LoVo (cell line): ENCODE data around the gene UEVLD.

Experiments
- DNase-seq: peaks from one replicate; pipeline ENCODE4 v3.0.0-alpha.2; 2016; ENCODE audit warnings: low spot score

The UEVLD gene

DNA sequence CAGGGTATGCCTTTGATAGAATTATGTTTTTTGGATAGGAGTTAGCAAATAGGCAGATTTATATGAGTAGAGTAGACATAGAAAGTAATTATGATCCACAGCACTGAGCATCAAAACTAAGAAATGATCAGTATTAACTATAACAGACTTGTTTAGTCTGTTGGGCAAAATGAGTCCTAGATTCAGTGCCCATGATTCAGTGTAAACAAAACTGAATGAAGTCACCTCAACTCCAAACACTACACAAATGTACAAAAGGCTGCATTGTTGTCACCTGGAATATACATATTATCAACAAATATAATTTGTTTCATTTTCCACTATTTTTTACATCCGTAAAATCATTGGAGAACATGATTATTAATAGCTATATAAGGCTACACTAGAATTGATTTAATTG is 6.7 kb downstream of the UEVLD start:
- DNase-seq, result no peak

DNA sequence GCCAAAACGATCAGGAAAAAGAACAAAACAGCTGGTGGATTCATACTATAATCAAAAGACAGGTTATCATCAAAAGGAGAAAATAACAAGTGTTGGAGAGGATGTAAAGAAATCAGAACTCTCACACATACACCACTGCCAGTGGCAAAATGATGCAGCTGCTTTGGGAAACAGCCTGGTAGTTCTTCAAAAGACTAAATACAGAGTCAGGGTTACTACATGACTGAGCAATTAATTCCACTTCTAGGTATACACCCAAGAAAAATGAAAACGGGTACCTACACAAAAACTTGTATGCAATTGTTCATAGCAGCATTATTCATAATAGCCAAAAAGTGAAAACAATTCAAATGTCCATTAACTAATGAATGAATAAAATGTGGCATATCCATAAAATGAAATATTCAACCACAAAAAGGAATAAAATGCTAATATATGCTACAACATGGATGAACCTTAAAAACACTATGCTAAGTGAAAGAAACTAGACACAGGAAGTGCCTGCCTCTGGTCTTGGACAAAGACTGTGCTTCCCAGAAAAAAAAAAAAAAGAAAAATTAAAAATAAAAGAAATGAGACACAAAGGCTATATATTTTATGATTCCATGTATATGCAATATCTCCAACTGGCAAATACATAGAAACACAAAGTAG is 8.3 kb downstream of the UEVLD start:
- no peak for DNase-seq

DNA sequence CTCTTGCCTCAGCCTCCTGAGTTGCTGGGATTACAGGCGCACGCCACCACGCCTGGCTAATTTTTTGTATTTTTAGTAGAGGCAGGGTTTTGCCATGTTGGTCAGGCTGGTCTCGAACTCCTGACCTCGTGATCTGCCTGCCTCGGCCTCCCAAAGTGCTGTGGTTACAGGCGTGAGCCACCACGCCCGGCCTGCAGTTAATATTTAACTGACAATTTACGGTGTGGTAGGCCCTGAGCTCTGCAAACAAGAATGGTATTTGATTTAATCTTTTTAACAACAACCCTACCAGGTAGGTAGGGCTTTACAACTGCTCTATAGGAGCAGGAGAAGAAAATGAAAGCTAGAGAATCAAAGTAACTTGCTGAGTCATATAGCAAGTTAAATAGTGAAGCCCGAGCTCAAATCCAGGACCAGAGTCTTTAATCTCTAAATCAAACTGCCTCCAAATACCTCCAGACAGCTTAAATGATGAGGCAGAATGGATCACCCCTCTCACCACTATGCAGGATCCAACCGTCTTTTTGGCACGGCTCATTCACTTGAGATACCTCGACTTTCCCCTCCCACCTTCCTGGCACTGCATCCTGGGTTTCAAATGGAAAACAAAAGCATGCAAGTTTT is 9.4 kb downstream of the UEVLD start:
- DNase-seq, result peak; percentile 85

DNA sequence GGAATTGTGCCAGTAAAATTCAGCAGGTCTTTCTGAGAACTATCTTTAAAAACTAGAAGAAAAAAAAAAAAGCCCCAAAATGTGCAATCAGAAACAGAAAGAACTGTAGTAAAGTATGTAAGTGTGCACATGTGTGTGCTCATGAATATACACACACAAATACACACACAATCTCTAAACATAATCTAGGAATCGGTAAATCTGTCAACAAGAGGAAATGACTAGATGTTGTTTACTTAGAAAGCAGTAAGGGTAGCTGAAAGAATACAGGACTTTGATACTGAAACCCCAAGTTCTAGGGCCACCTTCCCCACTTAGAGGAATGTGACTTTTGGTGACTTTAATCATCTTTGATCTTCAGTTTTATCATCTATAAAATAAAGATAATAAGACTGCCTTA is 13.2 kb downstream of the UEVLD start:
- DNase-seq, result no peak

DNA sequence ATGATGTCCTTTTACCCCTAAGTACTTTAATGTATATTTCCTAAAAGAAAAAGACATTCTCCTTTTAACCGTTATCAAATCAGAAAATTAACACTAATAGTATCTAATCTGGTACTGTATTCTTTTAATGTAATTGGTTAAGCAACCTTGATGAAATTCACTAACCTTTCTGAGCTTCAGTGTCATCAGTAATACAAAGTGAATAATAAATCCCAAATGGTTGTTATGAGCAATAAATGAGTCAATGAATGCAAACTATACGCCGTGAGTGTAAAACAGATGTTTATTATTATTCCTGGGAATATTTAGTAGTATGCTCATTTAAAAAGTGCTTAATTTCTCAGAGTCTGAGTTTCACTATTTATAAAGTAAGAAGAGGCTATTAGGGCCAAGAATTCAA is 21.5 kb downstream of the UEVLD start:
- no peak for DNase-seq

DNA sequence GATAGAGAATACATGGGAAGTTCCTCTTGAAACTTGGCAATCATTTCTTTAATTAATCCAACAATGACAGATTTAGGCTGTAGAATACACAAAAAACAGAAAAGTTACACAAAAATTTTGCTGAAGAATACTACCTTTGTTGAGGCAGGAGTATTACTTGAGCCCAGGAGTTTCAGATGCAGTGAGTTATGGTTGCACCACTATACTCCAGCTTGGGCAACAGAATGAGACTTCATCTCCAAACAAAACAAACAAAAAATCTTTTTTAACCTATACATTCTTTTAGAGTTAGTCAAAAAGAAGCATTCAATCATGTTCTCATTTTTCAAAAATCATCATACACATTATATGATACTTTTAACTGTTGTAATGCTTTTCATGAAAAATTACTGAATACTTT is 22.1 kb downstream of the UEVLD start:
- no peak for DNase-seq

DNA sequence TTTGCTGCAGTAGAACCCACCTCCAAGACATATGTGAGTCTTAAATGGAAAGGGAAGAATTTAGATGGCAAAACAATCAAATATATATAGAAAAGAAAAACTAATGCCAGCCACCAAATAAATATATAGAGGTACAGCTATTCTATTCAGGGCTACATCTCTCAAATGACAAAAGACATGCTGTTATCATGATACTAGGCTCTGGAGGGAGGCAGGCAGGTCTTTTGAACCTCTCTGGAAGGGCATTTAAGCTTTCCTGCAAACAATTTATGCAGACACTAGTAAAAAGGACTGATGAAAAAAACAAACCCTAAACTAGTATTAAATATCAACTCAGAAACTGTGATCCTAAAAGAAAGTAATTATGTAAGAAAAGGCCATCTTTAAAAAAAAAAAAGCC is 24.4 kb downstream of the UEVLD start:
- no peak for DNase-seq

DNA sequence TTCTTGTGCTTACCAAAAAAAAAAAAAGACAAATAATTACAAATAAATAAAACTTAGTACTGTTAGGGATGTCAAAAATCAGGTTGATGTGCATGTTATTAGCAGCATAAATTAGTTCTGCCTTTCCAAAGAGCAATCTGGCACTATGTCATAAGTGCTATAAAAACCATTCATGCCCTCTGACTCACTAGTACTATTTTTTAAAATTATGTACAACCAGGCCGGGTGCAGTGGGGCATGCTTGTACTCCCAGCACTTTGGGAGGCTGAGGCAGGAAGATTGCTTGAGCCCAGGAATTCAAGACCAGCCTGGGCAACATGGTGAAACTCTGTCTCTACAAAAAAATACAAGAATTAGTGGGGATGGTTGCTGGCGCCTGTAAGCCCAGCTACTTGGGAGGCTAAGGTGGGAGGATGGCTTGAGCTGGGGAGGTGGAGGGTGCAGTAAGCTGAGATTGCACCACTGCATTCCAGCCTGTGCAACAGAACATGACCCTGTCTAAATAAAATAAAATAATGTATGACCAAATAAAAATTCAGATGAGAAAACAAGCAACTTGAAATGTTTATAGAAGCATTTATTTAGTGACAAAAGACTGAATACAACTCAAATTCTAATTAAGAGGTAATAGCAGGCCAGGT is 25.3 kb downstream of the UEVLD start:
- DNase-seq, result no peak

DNA sequence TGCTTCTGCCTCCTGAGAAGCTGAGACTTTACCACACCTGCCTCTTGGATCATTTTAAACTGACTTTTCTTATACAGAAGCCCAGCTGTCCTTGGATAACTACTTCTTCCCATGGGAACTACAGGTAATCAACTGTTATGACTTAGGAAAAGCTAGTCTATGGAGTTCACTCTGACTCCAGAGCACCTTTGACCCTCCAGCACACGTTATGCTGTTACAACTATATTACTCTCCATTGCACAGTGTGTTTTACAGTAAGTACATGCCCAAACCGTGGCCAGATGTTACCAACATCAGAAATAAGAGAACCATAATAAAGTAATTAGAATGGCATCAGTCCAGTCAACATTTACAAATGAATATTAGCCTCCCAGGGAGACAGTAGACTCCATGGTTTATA is 40.5 kb downstream of the UEVLD start:
- DNase-seq, result no peak

DNA sequence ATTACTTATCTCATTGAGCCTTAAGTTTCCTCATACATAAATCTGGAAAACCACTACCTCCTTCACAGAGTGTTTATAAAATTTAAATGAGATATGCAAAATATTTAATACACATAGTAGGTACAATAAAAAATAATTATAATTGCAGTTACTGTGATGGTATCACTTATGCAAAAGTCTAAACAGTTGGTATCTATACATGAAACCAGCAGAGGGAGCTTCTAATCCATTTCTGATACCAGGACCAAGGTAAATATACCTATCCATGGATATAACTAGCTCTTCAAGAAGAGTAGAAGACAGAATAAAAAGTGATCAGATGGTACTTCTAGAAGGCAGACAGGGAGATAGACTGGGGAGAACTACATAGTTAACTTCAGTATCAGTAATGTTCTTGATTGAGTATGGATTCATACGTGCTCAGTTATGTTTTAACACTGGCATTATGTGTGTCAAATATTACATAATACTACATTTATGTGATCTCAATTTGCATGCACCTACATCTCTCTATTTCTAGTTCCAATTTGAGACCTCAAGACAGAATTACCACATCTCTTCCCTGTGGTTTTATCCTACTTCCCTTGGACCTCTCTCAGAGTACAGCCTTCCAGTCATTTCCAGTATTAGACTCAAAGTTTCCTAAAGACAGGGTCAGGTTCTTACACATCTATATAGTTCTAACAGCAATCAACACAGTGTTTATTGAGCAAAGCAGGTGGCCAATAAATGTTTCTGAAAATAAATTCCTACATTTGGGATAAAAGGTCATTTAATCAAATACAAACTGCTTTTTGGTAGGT is 48.1 kb downstream of the UEVLD start:
- DNase-seq, result peak; percentile 38

DNA sequence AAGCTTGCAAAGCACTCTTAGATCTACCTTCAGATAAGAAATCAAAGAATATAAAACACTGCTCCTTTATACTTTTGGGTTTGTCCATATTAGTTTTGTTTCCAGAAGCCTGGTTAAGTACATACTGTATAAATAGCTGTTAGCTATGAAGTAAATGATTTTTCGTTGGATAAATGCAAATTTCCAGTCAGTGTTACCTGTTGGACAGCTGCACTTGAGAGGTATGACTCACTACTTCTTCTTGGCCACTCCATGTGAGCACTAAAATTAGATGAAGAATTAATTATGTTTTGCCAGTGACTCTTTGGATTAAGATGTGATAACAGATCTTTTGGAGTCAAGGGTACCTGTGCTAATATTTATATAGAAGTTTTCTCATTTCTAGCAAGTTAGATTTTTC is 52.3 kb downstream of the UEVLD start:
- DNase-seq, result no peak

DNA sequence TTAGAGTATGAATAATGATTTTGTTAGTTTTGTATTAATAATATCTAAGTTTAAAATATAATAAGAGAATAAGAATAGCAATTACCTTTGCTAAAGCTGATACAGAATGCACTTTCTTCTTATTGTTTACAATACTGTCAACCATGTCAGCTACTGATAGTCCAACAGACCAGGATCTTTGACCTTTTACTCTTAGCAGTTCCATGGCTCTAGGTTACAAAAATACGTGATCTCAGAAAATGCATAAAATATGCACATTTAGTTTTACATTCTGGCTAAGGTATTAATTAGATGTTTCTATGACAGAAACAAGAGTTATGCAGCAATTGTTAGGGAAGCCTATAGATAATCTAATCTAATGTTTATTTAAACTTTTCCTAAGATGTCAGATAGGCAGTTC is 54.3 kb downstream of the UEVLD start:
- DNase-seq, result no peak

DNA sequence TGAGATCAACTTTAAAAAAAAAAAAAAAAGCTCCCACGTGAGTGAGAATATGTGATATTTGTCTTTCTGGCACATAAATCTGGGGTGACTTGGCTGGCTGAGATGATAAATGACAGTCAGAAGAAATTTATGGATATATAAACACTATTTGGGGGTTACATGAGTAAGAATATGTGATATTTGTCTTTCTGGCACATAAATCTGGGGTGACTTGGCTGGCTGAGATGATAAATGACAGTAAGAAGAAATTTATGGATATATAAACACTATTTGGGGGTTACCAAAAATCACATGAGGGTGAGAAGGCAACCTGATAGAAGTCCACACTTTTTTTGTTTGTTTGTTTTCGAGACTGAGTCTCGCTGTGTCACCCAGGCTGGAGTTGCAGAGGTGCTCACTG is 55.2 kb downstream of the UEVLD start:
- no peak for DNase-seq

DNA sequence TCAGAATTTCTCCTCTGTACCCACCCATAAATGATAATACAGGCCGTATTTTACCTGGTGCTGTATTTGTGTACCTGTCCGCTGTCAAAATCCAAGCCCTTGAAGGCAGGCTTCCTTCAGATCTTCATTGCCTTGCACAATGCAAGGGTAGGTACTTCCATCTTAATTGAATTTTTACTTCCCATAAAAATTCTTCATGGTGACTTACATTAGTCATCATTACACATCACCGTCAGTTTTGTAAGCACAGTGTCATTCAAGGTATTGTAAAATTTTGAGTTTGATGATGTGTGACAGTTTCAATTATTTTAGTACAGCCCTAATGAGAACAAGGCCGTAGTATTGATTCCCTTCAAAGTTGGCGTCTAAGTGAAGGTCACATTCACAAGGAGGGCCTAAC is 61.0 kb downstream of the UEVLD start:
- peak; percentile 68 for DNase-seq

DNA sequence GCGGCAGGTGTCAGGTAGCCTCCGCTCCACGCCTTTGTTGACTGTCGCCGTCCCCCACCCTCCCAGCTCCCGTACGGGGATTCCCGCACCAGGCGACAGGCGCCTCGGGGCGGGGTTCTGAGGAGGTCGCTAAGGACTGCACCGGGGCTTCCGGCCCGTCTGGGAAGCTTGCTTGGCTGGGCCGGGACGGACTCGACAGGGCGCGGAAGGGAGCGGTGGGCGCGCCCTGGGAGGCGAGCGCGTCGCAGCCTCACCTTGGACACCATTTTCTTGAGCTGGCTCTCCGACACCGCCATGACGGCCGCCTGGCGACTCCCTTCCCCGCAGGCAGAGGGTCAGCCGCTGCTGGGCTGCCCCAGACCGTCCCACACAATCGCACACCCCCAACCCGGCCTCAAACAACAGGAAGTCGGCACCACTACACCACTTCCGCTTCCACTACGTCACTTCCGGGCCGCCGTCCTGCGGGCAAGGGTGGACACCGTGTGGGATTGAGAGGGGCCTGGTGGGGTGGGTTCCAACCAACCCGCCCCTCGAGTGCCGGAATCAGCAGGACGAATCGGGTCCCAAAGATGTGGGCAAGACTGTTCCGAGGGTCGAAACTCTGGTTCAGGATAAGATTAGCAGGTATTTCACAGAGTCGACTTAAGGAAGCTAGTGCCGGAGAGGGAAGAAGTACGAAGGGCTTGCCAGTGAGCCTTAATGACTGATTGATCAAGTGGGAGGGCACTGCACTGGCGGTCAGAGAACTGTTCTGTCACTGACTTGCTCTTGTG is 61.8 kb downstream of the UEVLD start, which contains the start of gene TSG101:
TSS of gene TSG101 (minus strand) at position 422 of the 776 bp plus-strand sequence. CDS start at position 296, 126 bp downstream.
- peak; percentile 92 for DNase-seq

DNA sequence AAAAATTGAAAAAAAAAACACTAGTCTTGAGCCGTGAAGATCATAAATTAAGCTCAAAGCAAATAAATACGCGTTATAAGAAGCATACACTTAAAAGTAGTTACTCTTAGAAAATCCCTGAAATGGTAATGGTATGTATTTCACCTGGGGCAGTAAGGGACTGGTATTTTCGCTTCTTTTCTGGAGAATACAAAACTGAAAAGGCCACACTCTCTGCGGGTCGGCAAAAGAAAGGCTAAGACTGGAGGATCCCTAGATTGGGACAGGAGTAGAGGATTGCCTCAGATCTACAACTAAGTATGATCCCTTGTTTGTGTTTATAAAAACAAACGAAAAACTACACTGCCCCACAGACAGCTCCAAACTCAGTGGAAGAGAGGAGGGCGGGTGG is 62.4 kb downstream of the UEVLD start:
- no peak for DNase-seq

DNA sequence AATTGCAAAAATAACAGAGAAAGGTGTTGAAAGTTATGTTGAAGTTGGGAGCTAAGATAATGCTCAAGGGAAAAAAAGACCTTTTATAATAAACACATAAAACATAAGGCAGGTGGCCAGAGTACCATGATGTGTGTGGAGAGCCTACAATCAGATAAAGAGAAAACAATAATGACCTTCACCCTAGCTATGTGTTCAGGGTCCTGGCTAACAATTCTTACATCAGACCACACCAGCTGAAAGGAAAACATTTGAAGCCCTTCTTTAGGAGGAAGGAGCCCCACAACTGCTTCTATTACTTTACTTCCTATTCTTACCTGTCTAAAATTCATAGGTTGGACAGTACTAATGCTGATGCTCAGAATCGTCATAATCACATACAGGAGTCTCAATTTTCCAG is 64.3 kb downstream of the UEVLD start:
- DNase-seq, result no peak

DNA sequence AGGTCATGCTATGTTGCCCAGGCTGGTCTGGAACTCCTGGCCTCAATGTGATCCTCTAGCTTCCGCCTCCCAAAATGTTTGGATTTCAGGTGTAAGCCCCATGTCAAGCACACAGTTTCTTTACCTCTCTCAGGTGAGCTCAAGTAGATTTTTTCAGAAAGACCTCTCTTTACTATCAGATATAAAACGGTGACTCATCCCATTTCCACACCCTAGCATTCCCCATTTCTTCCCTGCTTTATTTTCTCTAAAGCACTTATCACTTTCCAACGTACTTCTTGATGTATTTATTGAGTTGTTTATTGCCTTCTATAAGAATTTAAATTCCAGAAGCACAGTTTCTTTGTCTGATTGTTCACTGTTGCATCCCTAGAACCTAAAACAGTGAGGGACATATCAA is 65.5 kb downstream of the UEVLD start:
- peak; percentile 38 for DNase-seq

DNA sequence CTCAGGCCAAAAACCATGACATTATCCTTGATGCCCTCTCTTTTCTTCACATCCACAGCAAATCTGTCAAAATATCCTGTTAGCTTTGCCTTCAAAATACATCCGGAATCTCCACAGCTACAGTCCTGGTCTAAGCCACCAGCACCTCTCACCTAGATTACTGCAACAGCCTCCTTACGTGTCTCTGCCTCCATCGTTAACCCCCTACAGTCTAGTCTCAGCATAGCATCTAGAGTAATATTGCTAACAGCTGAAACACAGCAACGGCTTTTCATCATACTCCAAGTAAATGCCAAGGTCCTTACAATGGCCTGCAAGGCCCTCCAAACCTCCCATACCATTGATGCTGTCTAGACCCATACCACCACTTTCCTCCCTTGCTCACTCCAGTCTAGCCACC is 66.1 kb downstream of the UEVLD start:
- DNase-seq, result no peak

DNA sequence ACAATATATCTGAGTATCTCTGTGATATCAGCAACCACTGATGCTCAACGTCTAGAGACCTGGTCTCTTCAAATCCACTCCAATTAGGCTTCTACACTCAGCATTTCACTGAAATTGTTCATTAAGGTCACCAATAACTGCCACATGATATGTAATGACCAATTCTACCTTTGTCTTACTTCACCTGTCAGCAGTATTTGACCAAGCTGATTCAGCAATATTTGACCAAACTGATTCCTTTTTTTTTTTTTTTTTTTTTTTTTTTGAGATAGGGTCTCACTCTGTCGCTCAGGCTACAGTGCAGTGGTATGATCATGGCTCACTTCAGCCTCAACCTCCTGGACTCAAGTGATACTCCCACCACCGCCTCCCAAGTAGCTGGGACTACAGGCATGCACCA is 67.4 kb downstream of the UEVLD start:
- DNase-seq, result no peak

DNA sequence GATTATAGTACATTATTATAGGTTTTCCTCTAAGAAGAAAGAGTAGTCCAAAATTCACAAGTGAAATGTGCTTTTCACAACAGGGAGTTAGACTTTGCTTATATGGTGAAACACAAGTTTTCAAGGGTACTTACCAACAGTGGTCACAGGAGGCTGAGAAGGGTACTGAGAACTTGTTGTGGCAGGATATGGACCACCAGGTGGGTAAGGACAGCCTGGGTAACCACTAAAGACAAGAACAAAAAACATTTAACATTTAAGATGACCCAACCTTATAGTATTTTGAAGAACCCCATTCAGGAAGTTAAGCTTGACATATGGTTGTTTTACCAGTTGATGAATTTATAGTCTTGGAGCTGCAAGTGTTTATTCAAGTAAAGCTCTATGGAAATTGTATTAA is 86.2 kb downstream of the UEVLD start:
- DNase-seq, result no peak

DNA sequence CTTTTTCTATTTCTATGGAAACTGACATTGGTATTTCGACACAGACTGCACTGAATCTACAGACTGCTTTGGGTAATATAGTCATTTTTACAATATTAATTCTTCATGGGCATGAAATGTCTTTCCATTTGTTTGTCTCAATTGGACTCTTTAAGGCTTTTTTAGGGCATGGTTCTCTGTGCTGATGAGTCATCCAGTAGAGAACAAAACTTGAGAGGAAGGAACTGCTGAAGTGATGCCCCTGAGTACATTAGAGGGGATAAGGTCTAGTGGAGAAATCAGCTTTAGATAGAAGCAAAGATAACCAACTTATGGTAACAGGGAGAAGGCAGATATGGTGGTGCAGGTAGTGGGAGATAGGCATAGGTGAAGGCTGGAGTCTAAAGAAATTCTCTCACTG is 86.9 kb downstream of the UEVLD start:
- DNase-seq, result no peak
